CD4-positive, alpha-beta T cell (primary cell): ENCODE data around the gene MRPS31. TPM values are rescaled to one million over a fixed set of nuclear protein-coding genes. Genes with fewer than 3 reads are reported as not detected.

Experiments used
- ATAC-seq: fragments of 200-7000 bp; cut with Tn5 transposase; one replicate; pipeline ENCODE4 v1.10.0; 2022; ENCODE audit warnings: mild to moderate bottlenecking; ENCODE audit not compliant: poor library complexity
- CTCF ChIA-PET: fragments of 350-600 bp; sonication (Branson Sonifier 250); formaldehyde crosslinking; loops from one replicate; lab custom pipeline; 2021; ENCODE audit warnings: antibody characterized with exemption, inconsistent platforms; lab: Charles Lee
- POLR2A ChIA-PET: fragments of 350-600 bp; sonication (Branson Sonifier 250); formaldehyde crosslinking; loops from one replicate; lab custom pipeline; 2021; ENCODE audit warnings: antibody characterized with exemption, inconsistent platforms; lab: Charles Lee
- DNase-seq, 14 experiments: peaks; one replicate each; pipeline ENCODE4 v3.0.0-alpha.2; 2013 to 2020; ENCODE audit warnings: mixed read lengths in 2 of 14
- H3K27ac ChIP-seq, 2 donors: one replicate each; pipeline versions ENCODE4 v1.5.1 to v1.7.0; 2013; ENCODE audit warnings: low read length in 2 of 2, low read depth in 1 of 2, mild to moderate bottlenecking in 1 of 2
- H3K27me3 ChIP-seq, 2 experiments: 1 replicate in 1 of 2; 2 replicates in 1 of 2; pipeline versions ENCODE4 v1.6.1 to v1.7.0; 2013; ENCODE audit warnings: low read length in 2 of 2, control low read depth in 1 of 2, mild to moderate bottlenecking in 1 of 2, moderate library complexity in 1 of 2; ENCODE audit not compliant: insufficient read depth in 2 of 2, control insufficient read depth in 1 of 2
- H3K36me3 ChIP-seq: one replicate; pipeline ENCODE4 v1.6.1; 2013; ENCODE audit warnings: low read length, control low read depth; ENCODE audit not compliant: insufficient read depth
- H3K4me1 ChIP-seq: one replicate; pipeline ENCODE4 v1.6.1; 2013; ENCODE audit warnings: low read length, control low read depth; ENCODE audit not compliant: insufficient read depth
- H3K4me3 ChIP-seq: one replicate; pipeline ENCODE4 v1.5.1; 2013; ENCODE audit warnings: mild to moderate bottlenecking, low read length, moderate library complexity
- H3K9me3 ChIP-seq, 2 experiments: 1 replicate in 1 of 2; 2 replicates in 1 of 2; pipeline versions ENCODE4 v1.6.1 to v1.7.0; 2013; ENCODE audit warnings: low read length in 2 of 2, mild to moderate bottlenecking in 2 of 2, control low read depth in 1 of 2, moderate library complexity in 1 of 2; ENCODE audit not compliant: control insufficient read depth in 1 of 2, insufficient read depth in 1 of 2
- H3K27ac Mint-ChIP-seq: one replicate; pipeline ENCODE4 v1.8.0; 2020; ENCODE audit warnings: mixed read lengths
- H3K27me3 Mint-ChIP-seq: one replicate; pipeline ENCODE4 v1.8.0; 2021; ENCODE audit warnings: mixed read lengths
- H3K36me3 Mint-ChIP-seq: one replicate; pipeline ENCODE4 v1.8.0; 2021; ENCODE audit warnings: low read depth, mixed read lengths
- H3K4me1 Mint-ChIP-seq: one replicate; pipeline ENCODE4 v1.8.0; 2021; ENCODE audit warnings: low read depth, mixed read lengths
- H3K4me3 Mint-ChIP-seq: one replicate; pipeline ENCODE4 v1.8.0; 2020; ENCODE audit warnings: mild to moderate bottlenecking, mixed read lengths
- H3K9me3 Mint-ChIP-seq: one replicate; pipeline ENCODE4 v1.8.0; 2020; ENCODE audit warnings: mixed read lengths
- CTCF ChIP-seq: fragments of 200-600 bp; IDR thresholded peaks from one replicate; pipeline ENCODE4 v1.8.0; 2022; ENCODE audit warnings: antibody characterized with exemption, mild to moderate bottlenecking
- intact Hi-C, 2 experiments: fragments of 100-400 bp; cut with DNase I in 1 of 2; cut with micrococcal nuclease in 1 of 2; formaldehyde crosslinking; loops; one replicate each; pipeline versions ENCODE4 v1.15.1 to v1.9.0; 2023 to 2025; cut with DNase I, micrococcal nuclease
- total RNA-seq, 174 experiments: library from RNA in 2 of 174; stranded (reverse) in 2 of 174; gene quantifications; one replicate each; pipeline ENCODE4 v1.2.3 and lab custom pipeline; 2021 to 2026

MRPS31 gene
- total RNA-seq, 2 experiments from 2014 or later: 8.3 to 9.5 TPM

GRCh38 chr13:40781717-40782116 is 10.7 kb upstream of the MRPS31 start:
- Histone ChIP-seq H3K4me1 (peaks cover 18% of the 10 kb centered on the region), H3K4me3 (no peak overlapping the region), H3K9me3 (no peaks in the 10 kb centered on the region), H3K27me3 (no peaks in the 10 kb centered on the region), H3K27ac (no peak overlapping the region), H3K36me3 (no peaks in the 10 kb centered on the region)
- TF ChIP-seq CTCF: no peak
- no peak overlapping the region for H3K27ac Mint-ChIP-seq
- H3K4me3 Mint-ChIP-seq: no peak overlapping the region
- intact Hi-C loops: no loop called here
- CTCF ChIA-PET: no interaction called here
- peaks cover 19% of the 10 kb centered on the region for H3K4me1 Mint-ChIP-seq
- POLR2A ChIA-PET: no interaction called here
- H3K9me3 Mint-ChIP-seq: no peaks in the 10 kb centered on the region
- ATAC-seq: no peak
- no peaks in the 10 kb centered on the region for H3K36me3 Mint-ChIP-seq
- no peaks in the 10 kb centered on the region for H3K27me3 Mint-ChIP-seq
- peak in 2 of 14 experiments; percentile 16 to 24 for DNase-seq

GRCh38 chr13:40780822-40781401 is 9.9 kb upstream of the MRPS31 start:
- H3K27ac Mint-ChIP-seq: no peak overlapping the region
- CTCF ChIA-PET: no interaction called here
- POLR2A ChIA-PET: no interaction called here

GRCh38 chr13:40779796-40780285 is 8.9 kb upstream of the MRPS31 start:
- ChIA-PET POLR2A (no interaction called here), CTCF (interaction anchor here (3.2 kb wide), 1 partner anchor 9 kb away, joined by 11 read pairs; the partner anchor contains the start of gene SLC25A15)
- Mint-ChIP-seq H3K4me3 (no peak overlapping the region), H3K27me3 (no peaks in the 10 kb centered on the region), H3K4me1 (peaks cover 33% of the 10 kb centered on the region), H3K27ac (no peak overlapping the region), H3K9me3 (no peaks in the 10 kb centered on the region), H3K36me3 (no peaks in the 10 kb centered on the region)
- ATAC-seq (no peak), DNase-seq (no peak)
- no peak for TF ChIP-seq CTCF
- Histone ChIP-seq H3K9me3 (no peaks in the 10 kb centered on the region), H3K4me3 (no peak overlapping the region), H3K36me3 (no peaks in the 10 kb centered on the region), H3K27ac (no peak overlapping the region), H3K4me1 (peaks cover 30% of the 10 kb centered on the region), H3K27me3 (no peaks in the 10 kb centered on the region)
- intact Hi-C loops: loop anchor here (2.0 to 10.0 kb wide), 5 partner anchors 142 to 1095 kb away; partner anchors contain the start of gene MTRF1 (in 1 of the 2)

More at GRCh38 chr13:40780822-40781401, 9.9 kb upstream of the MRPS31 start:
- intact Hi-C loops: no loop called here
- Histone ChIP-seq H3K9me3 (no peaks in the 10 kb centered on the region), H3K36me3 (no peaks in the 10 kb centered on the region), H3K4me1 (peaks cover 26% of the 10 kb centered on the region), H3K27me3 (no peaks in the 10 kb centered on the region), H3K27ac (no peak overlapping the region), H3K4me3 (no peak overlapping the region)
- Mint-ChIP-seq H3K9me3 (no peaks in the 10 kb centered on the region), H3K4me3 (no peak overlapping the region), H3K36me3 (no peaks in the 10 kb centered on the region), H3K4me1 (peaks cover 27% of the 10 kb centered on the region), H3K27me3 (no peaks in the 10 kb centered on the region)
- no peak for DNase-seq
- TF ChIP-seq CTCF: no peak
- ATAC-seq: no peak
